Stimulated activated CD4-positive, alpha-beta T cell treated with anti-CD3 and anti-CD28 coated beads, Interleukin-12 subunit alpha, Interleukin-12 subunit beta, amount 100 ng/mL, for 48 hours (primary cell): ENCODE data around the gene NEU4.
"Not testable (repeated sequence)": the region's sequence is repeated elsewhere in the genome, so short reads cannot be mapped to it uniquely, and the experiment has no call there.

ENCODE experiments used
- DNase-seq, 3 donors: peaks; one replicate each; pipeline ENCODE4 v3.0.0-alpha.2; 2020; ENCODE audit warnings: low read depth in 2 of 3, low spot score in 1 of 3

Gene NEU4

DNA sequence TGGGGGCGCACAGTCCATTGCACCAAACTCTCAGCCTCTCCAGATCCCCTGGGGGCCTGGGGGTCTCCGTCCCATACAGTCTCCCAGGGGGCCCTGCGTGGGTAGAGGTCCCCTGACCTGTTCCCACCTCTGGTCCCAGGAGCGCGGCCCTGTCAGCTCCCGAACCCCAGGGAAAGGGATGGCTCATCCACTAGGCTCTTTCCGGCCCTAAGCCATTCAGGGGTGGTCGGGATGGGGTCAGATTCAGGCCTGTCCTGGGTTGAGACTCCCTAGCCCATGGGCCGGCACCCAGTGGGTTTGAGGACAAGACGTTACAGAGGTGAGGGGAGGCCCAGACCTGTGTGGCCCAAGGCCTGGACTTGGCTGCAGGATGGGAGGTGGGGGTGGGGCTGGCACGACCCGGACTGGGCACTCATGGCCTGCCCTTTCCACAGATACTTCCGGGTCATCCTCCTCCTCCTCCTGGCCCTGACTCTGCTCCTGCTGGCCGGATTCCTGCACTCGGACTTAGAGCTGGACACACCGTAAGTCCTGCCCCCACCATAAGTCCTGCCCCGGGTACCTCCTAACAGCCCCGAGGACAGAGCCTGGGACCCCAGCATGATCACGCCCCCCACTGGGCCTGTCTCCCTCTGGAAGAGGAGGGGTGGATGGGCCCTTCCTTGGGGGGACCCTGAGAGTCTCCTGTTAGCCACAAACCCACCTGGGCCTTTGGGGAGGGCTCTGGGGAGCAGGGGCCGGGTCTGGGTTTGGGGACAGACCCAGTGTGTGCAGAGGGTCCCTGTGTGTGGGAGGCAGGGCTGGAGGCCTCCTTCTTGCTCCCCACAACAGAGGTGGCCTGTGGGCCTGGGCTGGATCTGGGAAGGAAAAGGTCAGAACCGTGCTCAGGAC is 10.1 kb upstream of the NEU4 start:
- DNase-seq, result no peak

GRCh38 chr2:241799522-241800197 is 9.3 kb upstream of the NEU4 start:
- DNase-seq, result no peak

DNA sequence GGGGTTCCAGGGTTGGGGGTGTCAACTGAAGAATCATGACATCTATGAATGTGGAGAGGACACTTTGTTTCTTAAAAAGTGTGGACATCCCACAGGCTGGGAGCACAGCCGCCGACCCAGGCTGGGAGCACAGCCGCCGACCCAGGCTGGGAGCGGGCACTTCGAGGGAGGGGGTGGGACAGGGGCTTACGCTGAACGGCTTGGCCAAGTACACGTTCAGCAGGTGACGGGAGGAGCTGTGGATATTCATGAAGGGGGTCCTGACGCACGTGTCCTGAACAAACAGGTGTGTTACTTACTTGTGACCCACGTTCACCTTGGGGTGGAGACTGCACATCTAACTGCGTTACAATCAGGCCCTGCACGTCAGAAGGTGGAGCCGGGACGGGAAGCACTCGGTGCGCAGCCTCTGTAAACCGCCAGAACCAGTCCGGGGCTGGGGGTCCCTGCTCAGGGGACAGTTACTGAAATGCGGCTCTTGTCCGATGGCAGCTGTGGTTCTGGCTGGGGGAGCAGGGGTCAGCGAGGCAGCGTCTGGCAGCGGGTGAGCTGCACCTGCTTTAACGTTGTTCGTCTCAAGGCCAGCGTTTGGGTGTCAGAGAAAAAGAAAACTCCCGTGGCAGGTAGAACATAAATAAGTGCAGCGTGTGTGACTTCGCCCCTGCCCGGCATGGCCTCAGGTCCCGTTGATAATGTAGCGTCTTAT is 8.6 kb upstream of the NEU4 start:
- not testable (repeated sequence) for DNase-seq

- no peak for DNase-seq
These were observed 7.2 kb upstream of the NEU4 start for GRCh38 chr2:241801611-241802420.

DNA sequence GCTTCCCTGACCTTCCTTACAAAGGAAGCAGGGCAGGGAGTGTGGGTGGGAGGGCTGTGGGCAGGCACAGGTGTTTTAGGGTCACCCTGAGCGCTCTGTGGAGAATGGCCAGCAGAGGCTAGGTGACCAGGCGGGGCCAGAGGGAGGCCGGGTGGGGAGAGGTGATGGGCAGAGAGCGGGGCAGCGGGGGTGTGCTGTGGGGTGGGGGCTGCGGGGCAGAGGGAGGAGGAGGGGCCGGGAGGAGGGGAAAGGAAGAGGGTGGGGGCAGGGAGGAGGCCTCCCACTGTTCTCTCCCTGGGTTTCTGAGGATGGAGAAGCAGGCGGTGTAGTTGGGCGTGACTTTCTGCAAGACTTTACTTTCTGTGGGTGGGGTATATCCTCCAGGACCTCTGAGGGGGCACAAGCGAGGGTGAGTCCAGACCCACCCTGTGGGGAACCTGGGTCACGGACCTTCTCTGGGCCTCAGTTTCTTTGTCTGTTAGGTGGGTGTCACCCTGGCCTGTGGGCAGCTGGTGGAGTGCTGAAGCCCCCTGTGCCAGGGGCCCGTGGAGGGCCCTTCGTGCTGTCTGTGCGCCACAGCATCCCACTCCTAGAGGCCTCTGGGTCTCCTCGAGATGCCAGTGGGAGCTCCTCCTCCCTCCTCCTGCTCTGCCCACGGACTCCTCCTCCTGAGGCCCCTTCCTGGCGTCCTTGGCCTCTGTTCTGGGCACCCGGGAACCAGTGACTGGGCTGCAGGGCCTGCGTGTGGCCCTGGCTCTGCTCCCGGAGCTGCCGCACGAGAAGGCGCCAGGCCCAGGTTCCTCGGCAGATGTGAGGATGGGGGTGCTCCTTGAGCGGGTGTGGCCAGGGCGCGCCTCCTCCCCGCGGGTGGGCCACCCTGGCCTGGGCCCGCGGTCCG is 6.3 kb upstream of the NEU4 start:
- no peak for DNase-seq

DNA sequence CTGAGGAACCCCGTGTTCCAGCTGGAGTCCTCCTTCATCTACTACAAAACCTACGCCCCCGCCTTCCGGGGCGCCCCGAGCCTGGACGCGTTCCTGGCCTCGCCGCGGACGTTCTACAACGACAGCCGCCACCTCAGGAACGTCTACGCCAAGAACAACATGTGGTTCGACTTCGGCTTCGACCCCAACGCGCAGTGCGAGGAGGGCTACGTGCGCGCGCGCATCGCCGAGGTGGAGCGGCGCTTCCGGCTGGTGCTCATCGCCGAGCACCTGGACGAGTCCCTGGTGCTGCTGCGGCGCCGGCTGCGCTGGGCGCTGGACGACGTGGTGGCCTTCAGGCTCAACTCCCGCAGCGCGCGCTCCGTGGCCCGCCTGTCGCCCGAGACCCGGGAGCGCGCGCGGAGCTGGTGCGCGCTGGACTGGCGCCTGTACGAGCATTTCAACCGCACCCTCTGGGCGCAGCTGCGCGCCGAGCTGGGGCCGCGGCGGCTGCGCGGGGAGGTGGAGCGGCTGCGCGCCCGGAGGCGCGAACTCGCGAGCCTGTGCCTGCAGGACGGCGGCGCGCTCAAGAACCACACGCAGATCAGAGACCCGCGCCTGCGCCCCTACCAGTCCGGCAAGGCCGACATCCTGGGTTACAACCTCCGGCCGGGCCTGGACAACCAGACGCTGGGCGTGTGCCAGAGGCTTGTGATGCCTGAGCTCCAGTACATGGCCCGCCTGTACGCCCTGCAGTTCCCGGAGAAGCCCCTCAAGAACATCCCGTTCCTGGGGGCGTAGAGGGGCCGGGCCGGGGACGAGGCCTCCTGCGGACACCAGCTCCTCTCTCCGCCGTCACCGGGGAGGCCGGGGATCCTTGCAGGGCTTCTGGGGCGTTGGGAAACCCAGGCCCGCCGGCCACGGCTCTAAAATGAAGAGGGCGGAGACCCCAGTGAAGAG is 5.3 kb upstream of the NEU4 start:
- DNase-seq, result peak in 1 of 3 donors; percentile 32

DNA sequence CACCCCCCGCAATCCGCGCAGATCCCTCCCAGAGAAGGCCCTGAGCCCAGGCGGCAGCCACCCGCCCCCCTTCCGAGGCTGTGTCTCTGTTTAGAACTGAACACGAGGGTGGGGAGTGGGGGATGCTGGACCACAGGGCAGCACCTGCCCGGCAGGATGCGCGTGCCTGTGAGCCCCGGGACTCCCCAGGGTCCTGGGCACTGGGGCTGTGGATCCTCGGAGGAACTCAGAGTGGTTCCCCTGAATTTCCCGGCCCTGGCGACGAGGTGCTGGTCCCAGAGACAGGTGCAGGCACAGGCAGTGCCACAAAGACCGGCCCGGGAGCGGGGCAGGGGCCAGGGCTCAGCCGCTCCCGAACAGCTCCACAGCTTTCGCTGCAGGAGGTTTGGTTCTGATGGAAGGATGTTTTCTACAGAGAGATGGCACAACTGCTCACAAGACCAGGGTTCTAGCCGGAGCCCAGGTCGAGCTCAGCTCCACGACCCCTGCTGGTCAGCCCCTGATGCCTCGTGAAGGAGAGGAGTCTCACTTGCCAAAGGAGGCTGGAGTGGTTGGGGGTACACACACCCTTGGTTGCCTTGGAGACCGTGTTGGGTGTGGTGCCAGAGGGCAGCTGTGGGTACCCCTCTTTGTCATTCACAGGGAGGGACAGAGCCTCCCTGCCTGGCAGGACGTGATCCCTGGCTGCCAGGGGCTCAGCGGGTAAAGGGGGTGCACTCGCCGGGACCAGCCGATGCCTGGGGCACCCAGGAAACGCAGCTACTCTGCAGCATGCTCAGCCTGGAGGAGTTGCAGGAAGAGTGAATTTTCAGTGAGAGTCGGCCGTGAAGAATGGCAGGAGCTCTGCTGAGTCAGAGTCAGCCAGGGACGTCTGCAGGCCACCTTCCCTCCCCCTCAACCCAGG is 4.4 kb upstream of the NEU4 start:
- no peak for DNase-seq

GRCh38 chr2:241806217-241806616 is 2.8 kb upstream of the NEU4 start:
- not testable (repeated sequence) for DNase-seq

- no peak for DNase-seq
These were observed 807 bp upstream of the NEU4 start for GRCh38 chr2:241808051-241808720.

DNA sequence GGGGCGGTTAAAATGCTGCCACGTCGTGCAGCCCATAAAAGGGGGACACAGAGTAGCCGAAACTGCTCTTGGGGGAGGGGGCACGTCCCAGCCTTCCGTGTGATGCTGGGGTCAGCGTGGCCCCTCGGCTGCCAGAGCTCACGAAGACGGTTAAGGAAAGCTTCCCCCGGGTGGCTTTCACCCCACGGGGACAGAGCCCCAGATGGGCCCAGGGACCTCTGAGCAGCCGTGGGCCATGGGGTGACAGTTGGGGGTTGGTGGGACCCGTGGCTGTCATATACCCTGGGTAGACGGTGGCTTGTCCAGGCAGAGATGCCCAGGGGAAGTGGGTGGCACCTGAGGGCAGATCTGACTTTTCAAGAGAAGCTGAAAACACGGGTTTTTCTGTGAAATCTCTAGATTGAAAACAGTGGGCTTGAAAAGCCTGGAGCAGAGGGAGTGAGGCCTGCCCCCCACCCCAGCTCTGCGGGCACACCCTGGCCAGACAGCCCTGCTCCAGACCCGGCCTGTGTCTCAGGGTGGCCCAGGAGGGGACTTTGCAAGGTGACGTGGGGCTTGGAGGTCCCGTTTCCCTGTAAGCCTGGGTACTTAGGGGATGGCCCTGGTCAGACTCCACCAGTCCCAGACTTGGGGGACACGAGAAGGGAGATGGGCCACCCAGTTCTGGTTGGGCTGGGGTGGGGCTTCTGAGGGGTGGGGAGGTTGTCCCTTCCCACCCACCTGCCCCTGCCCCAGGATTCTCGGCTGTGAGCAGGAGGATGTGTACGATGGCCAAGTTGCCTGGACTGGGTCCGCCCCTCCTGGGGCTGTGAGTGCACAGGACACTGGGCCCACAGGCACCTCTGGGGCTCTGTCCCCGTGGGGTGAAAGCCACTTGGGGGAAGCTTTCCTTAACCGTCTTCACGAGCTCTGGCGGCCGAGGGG is 652 bp downstream of the NEU4 start:
- DNase-seq, result no peak

DNA sequence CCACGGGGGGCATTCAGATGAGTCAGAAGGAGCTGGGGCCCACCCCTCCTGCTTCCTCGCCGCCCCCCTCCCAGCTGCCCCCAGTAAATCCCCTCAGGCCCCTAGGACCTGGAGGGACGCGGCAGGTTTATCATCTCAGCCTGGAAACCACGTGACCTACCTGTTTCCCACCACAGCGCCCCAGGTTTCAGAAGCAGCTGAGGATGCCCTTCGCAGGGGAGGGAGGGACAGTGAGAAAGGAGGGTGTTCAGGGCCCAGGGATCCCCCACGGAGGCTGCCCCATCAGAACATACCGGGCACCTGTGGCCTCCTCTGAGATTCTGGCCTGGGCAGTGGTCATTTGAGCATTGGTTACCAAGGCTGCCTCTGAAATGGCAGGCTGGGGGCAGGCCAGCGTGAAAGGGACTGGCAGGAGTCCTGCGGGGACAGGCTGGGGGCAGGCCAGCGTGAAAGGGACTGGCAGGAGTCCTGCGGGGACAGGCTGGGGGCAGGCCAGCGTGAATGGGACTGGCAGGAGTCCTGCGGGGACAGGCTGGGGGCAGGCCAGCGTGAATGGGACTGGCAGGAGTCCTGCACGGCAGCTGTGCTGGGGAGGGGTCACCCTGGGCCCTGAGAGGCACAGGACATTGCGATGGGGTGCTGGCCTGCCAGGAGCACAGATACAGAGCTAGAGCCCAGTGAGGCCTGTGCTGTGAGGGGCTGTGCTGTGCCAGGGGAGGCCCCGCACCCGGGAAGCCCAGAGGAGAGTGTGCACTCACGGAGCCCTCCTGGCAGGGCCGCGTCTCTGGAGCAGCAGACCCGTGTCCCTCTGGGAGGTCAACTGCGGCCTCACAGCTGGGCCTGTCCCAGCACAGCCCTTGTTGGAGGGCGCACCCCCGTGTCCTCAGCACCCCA is 1.6 kb downstream of the NEU4 start:
- no peak for DNase-seq

DNA sequence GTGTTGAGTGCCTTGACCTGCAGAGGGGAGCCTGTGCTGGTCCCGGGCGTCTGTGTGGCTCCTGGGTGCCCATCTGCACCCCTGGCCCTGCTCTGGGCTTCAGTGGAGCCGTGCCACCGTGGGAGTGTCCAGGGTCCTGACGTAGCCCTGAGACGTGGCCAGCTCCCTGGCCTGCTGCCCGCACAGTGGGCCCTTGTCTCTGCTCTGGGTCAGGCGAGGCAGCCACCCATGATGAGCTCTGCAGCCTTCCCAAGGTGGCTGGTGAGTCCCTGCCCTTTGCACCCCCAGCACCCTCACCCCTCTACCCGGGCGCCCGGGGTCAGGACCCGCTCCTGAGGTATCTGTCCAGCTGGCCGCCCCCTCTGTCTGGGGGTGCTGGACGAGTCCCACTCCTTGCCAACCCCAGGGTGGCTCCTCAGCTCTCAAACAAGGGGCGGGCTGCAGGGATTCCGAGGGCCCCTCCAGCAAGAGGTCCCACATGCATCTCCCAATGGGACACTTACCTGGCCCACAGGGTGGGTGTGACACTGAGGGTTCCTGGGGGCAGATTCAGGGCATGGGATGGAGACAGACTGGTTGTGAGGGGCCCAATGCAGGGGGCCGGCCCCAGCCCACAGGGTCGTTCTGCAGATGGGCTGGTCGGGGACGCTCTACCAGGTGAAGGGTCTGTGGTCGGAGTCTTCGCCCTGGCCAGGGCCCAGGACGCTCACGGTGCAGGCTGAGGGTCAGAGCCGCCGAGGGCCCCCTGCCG is 2.4 kb downstream of the NEU4 start:
- DNase-seq, result no peak

DNA sequence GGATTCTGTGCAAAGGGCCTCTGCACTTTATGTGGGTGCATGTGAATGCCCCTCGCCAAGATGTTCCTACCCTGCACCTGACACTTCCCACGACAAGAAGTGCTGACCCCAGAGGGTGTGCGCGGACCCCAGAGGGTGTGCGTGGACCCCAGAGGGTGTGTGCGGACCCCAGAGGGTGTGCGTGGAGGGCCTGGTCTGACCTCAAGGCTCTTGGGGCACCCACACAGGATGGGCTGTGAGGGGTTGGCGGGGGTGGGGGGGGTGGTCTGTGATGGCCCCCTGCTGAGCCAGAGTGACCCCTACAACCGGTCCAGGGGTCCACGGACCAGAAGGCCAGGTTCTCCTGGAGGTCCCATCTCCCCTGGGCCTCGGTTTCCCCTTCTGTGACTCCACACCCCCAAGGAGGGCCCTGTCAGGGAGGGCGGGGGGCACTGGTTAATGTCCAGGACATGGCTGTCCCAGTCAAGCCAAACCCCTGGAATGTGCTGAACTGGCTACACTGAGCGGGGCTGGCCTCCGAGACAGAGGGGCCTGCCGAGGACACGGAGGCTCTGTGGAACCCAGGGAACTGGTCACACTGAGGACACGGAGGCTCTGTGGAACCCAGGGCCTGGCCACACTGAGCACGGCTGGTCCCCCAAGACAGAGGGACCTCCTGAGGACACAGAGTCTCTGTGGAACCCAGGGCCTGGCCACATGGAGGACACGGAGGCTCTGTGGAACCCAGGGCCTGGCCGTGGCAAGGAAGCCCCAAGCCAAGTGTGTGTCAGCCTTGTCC is 3.1 kb downstream of the NEU4 start:
- DNase-seq, result no peak
